Ascending aorta (tissue), 2 donors: ENCODE data around the gene RPL27. TPM values are rescaled to one million over a fixed set of nuclear protein-coding genes. Genes with fewer than 3 reads are reported as not detected.

Experiments used
- DNase-seq, 2 donors: peaks; one replicate each; pipeline ENCODE4 v3.0.0-alpha.2; 2019; ENCODE audit warnings: low spot score in 2 of 2
- H3K27ac ChIP-seq, 2 donors: fragments of 200-600 bp; sonication (generic); one replicate each; pipeline ENCODE4 v1.5.1; 2016 to 2017; ENCODE audit warnings: mild to moderate bottlenecking in 1 of 2
- H3K27me3 ChIP-seq: fragments of 200-600 bp; sonication (generic); one replicate; pipeline ENCODE4 v1.5.1; 2017
- H3K36me3 ChIP-seq, 2 donors: fragments of 200-600 bp; sonication (generic); one replicate each; pipeline ENCODE4 v1.5.1; 2016
- H3K4me1 ChIP-seq, 2 donors: fragments of 200-600 bp; sonication (generic); one replicate each; pipeline ENCODE4 v1.5.1; 2016 to 2017; ENCODE audit warnings: mild to moderate bottlenecking in 1 of 2
- H3K4me3 ChIP-seq, 2 donors: fragments of 200-600 bp; sonication (generic); one replicate each; pipeline ENCODE4 v1.5.1; 2016 to 2017; ENCODE audit warnings: mild to moderate bottlenecking in 1 of 2
- H3K9me3 ChIP-seq, 2 donors: fragments of 200-600 bp; sonication (generic); one replicate each; pipeline ENCODE4 v1.5.1; 2016
- CTCF ChIP-seq, 3 experiments: fragments of 200-600 bp in 2 of 3; fragments of 450-650 bp in 1 of 3; sonication (generic) in 2 of 3; IDR thresholded peaks; one replicate each; pipeline ENCODE4 v1.5.1; 2016 to 2019; ENCODE audit warnings: antibody characterized with exemption in 3 of 3, mild to moderate bottlenecking in 1 of 3, moderate library complexity in 1 of 3
- intact Hi-C: fragments of 100-400 bp; cut with DNase I; formaldehyde crosslinking; loops from one replicate; pipeline ENCODE4 v1.15.1; 2023
- total RNA-seq: library from RNA; depleted of rRNA; stranded (reverse); fragments of >200 nt; gene quantifications from one replicate; pipeline ENCODE4 v1.1.0, GENCODE V29; 2016

RPL27 gene
- total RNA-seq, 1 donor from 2014 or later = 417 TPM

- Histone ChIP-seq H3K4me3 (no peak overlapping the region), H3K36me3 (no peaks in the 10 kb centered on the region), H3K9me3 (no peaks in the 10 kb centered on the region), H3K4me1 (no peaks in the 10 kb centered on the region), H3K27me3 (no peaks in the 10 kb centered on the region), H3K27ac (no peak overlapping the region)
- intact Hi-C loops = no loop called here
- DNase-seq = no peak
- TF ChIP-seq CTCF (IDR thresholded peaks at IDR 0.05) = no peak
These were observed 42.4 kb downstream of the RPL27 start for GRCh38 chr17:43040655-43041054.

GRCh38 chr17:43042025-43042628 lies 43.9 kb downstream of the RPL27 start:
- no peak for TF ChIP-seq CTCF (IDR thresholded peaks at IDR 0.05)
- no peaks in the 10 kb centered on the region for H3K36me3 ChIP-seq
- H3K27me3 ChIP-seq = no peaks in the 10 kb centered on the region
- no peak for DNase-seq
- intact Hi-C loops = no loop called here
- no peaks in the 10 kb centered on the region for H3K9me3 ChIP-seq
- H3K27ac ChIP-seq = no peak overlapping the region
- H3K4me1 ChIP-seq = no peaks in the 10 kb centered on the region
- no peak overlapping the region for H3K4me3 ChIP-seq

GRCh38 chr17:43043307-43043706 lies 45.1 kb downstream of the RPL27 start:
- H3K4me3 ChIP-seq = no peak overlapping the region
- DNase-seq = no peak
- TF ChIP-seq CTCF (IDR thresholded peaks at IDR 0.05) = no peak

GRCh38 chr17:43044024-43044423 lies 45.8 kb downstream of the RPL27 start:
- Histone ChIP-seq H3K36me3 (no peaks in the 10 kb centered on the region), H3K4me3 (no peak overlapping the region), H3K27ac (no peak overlapping the region), H3K9me3 (no peaks in the 10 kb centered on the region), H3K4me1 (no peaks in the 10 kb centered on the region), H3K27me3 (no peaks in the 10 kb centered on the region)
- no peak for DNase-seq
- intact Hi-C loops = no loop called here
- no peak for TF ChIP-seq CTCF (IDR thresholded peaks at IDR 0.05)

More at GRCh38 chr17:43043307-43043706, 45.1 kb downstream of the RPL27 start:
- Histone ChIP-seq H3K36me3 (no peaks in the 10 kb centered on the region), H3K27ac (no peak overlapping the region), H3K4me1 (no peaks in the 10 kb centered on the region), H3K9me3 (no peaks in the 10 kb centered on the region), H3K27me3 (no peaks in the 10 kb centered on the region)
- intact Hi-C loops = no loop called here

GRCh38 chr17:43051969-43052368 lies 53.8 kb downstream of the RPL27 start:
- no peak for TF ChIP-seq CTCF (IDR thresholded peaks at IDR 0.05)
- no peak overlapping the region for H3K4me3 ChIP-seq
- no peak for DNase-seq
- H3K27me3 ChIP-seq = no peaks in the 10 kb centered on the region
- no peak overlapping the region for H3K27ac ChIP-seq
- no peaks in the 10 kb centered on the region for H3K4me1 ChIP-seq
- no peaks in the 10 kb centered on the region for H3K9me3 ChIP-seq
- intact Hi-C loops = no loop called here
- H3K36me3 ChIP-seq = no peaks in the 10 kb centered on the region

Other genes starting within 250 kb of the RPL27 start
- 80.5 TPM for gene RAMP2, start 237.2 kb upstream of the RPL27 start, total RNA-seq
- gene VPS25, start 225.0 kb upstream of the RPL27 start, total RNA-seq = 40.9 TPM
- gene WNK4, start 217.8 kb upstream of the RPL27 start, total RNA-seq = not detected
- 9.8 TPM for gene COA3, start 199.7 kb upstream of the RPL27 start, total RNA-seq
- gene CNTD1, start 199.6 kb upstream of the RPL27 start, total RNA-seq = not detected
- 66.1 TPM for gene BECN1, start 174.1 kb upstream of the RPL27 start, total RNA-seq
- 29.7 TPM for gene PSME3, start 165.0 kb upstream of the RPL27 start, total RNA-seq
- gene AOC2, start 153.8 kb upstream of the RPL27 start, total RNA-seq = not detected
- gene AOC3, start 147.2 kb upstream of the RPL27 start, total RNA-seq = 128 TPM
- gene G6PC1, start 97.6 kb upstream of the RPL27 start, total RNA-seq = not detected
- gene AARSD1, start 34.0 kb upstream of the RPL27 start, total RNA-seq = 3.8 TPM
- gene PTGES3L, start 18.3 kb upstream of the RPL27 start, total RNA-seq = not detected
- gene RUNDC1, start 17.9 kb upstream of the RPL27 start, total RNA-seq = 10.2 TPM
- gene IFI35, start 8.4 kb downstream of the RPL27 start, total RNA-seq = 45.2 TPM
- 296 TPM for gene VAT1, start 24.0 kb downstream of the RPL27 start, total RNA-seq
- 7.3 TPM for gene RND2, start 26.8 kb downstream of the RPL27 start, total RNA-seq
- gene BRCA1, start 126.9 kb downstream of the RPL27 start, total RNA-seq = 0.85 TPM
- 45.6 TPM for gene NBR1, start 172.8 kb downstream of the RPL27 start, total RNA-seq
- 18.5 TPM for gene TMEM106A, start 213.5 kb downstream of the RPL27 start, total RNA-seq
- not detected for gene CCDC200, start 230.2 kb downstream of the RPL27 start, total RNA-seq
- gene RNU2-1, start 235.6 kb downstream of the RPL27 start, total RNA-seq = not detected